HCEC 1CT (cell line): ENCODE results near the gene COQ4.

Source experiments
- DNase-seq: peaks from one replicate; pipeline ENCODE4 v3.0.0-alpha.2; 2017

Gene COQ4

DNA sequence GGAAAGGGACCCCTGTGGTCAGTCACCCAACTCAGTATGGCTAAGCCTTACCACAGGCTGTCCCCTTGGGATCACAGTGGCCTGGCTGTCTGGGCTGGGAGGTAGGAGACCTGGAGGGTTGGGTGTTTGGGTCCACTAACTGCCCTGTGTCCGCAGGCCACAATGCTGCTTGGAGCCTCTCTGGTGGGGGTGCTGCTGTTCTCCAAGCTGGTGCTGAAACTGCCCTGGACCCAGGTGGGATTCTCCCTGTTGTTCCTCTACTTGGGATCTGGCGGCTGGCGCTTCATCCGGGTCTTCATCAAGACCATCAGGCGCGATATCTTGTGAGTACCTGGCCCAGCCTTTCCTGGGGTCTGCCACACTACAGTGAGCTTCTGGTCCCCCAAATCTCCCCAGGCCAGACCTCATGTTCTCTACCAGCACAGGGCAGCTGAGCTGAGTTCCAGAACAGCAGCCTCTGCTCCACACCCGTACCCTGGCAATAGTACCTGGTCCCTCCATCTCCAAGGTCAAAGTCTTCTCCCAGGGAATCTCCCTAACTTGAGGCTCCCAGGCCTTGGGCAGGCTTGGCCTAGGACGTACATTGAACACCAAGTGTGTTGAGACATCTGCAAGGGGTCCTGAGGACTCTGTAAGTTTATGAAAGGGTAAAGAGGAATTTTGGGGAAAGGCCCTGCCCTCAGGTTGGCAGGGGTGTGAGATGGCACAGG, 20.5 kb downstream of the COQ4 start:
- DNase-seq: no peak

- DNase-seq: no peak
These were observed 21.2 kb downstream of the COQ4 start for GRCh38 chr9:128343855-128344254.

DNA sequence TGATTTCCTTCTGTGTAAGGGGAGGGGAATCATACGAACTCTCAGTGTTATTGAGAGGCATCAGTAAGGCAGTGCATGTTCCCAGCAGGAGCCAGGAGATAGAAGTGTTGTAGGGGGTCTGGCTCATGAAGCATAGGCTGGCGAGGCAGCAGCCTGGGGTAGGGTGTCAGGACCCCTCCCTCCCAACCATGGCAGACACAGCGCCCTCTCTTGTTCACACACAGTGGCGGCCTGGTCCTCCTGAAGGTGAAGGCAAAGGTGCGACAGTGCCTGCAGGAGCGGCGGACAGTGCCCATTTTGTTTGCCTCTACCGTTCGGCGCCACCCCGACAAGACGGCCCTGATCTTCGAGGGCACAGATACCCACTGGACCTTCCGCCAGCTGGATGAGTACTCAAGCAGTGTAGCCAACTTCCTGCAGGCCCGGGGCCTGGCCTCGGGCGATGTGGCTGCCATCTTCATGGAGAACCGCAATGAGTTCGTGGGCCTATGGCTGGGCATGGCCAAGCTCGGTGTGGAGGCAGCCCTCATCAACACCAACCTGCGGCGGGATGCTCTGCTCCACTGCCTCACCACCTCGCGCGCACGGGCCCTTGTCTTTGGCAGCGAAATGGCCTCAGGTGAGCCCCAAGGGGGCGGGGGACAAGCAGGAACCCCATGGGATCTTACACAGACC, 22.4 kb downstream of the COQ4 start:
- no peak for DNase-seq

DNA sequence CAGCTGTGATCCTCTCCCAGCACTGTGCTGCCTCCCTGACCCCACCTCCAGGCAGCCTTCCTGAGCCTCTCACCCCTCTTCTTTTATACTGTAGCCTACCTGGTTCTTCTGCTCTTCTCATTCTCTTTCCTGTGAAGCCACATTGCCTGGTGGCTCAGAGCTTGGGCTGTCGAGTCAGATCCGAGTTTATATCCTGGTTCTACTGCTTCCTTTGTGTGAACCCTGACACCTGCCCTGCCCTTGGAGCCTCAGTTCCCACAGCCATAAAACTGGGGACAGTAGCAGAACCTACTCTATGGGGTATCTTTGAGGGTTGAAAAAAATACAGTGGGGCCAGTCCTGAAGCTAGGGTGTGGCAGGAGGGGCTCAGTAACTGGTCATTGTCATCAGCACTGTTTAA, 26.5 kb downstream of the COQ4 start:
- DNase-seq: no peak

DNA sequence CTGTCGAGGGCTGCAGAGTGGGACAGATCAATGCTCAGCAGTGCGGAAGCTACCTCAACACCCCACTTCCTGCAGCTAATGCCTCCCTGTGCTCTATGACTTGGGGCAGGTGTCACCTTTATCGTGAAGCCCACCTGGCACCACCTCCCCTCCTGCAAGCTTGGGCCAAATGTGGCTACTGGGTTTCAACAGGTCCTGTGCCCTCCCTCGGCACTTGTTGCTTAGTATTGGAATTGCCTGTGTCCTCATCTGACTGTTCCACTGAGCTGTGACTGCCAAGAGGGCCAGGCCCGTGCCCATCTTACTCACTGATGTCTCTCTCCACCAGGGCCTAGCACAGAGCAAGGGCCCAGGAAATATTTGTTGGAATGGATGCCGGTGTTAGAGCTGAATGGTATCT, 27.1 kb downstream of the COQ4 start:
- no peak for DNase-seq

DNA sequence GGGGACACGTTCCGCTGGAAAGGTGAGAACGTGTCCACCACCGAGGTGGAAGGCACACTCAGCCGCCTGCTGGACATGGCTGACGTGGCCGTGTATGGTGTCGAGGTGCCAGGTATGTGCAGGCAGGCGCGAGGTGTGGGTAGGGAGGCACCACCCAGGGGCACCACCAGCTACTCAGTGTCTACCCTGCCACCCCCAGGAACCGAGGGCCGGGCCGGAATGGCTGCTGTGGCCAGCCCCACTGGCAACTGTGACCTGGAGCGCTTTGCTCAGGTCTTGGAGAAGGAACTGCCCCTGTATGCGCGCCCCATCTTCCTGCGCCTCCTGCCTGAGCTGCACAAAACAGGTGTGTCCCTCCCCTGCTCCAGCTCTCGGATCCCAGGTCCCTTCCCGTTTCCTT, 32.8 kb downstream of the COQ4 start:
- no peak for DNase-seq

DNA sequence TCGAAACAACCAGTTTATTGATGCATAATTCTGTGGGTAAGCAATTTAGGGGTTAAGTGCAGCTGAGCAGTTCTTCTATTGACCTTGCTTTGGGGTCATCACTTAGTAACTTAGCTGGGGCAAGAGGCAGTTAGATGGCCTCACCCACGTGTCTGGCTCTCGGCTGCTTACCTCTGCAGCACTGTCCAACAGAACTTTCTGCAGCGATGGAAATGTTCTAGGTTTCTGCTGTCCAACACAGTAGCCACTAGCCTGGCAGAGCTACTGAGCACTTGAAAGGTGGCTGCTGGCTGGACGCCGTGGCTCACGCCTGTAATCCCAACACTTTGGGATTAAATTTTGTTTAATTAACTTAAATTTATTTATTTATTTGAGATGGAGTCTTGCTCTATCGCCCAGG, 35.5 kb downstream of the COQ4 start:
- DNase-seq: no peak

GRCh38 chr9:128358861-128359260, 36.2 kb downstream of the COQ4 start:
- DNase-seq: no peak

DNA sequence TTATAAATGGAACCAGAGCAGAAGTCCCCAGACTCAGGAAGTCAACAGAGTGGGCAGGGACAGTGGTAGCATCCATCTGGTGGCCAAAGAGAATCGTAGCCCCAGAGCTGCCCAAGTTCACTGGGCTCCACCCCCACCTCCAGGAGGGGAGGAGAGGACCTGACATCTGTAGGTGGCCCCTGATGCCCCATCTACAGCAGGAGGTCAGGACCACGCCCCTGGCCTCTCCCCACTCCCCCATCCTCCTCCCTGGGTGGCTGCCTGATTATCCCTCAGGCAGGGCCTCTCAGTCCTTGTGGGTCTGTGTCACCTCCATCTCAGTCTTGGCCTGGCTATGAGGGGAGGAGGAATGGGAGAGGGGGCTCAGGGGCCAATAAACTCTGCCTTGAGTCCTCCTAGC, 38.2 kb downstream of the COQ4 start:
- DNase-seq: no peak

DNA sequence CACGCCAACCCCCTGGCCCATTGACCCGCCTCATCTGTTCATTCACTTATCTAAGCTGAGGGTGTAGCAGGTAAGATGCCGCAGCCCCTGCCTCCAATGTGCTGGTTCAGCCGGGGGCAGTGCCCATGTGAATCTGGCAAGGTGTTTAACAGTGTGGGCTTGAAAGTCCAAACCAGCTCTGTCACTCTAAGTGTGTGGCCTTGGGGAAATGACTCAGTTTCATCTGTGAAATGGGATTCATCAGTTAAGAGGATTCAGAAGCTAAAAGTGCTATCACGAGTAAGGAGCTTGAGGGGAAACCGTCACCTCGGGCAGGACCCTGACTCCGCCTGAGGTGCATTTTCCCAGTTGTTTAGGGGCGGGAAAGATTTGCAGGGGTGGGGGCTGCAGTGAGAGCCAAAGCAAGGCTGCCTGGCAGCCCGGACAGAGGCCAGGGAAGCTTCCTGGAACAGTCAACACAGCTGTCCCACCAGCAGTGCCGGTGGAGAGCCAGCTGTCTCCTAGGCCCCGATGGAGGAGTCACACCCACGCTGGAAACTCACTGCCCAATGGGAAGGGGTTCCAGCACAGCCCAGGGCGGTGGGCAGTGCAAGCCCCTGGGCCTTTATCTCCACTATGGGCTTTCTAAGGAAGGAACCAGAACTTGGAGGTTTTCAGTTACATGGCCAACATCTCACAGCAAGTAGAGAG, 38.8 kb downstream of the COQ4 start:
- no peak for DNase-seq

- DNase-seq: peak; percentile 76
These were observed 39.5 kb downstream of the COQ4 start for GRCh38 chr9:128361986-128362646.

DNA sequence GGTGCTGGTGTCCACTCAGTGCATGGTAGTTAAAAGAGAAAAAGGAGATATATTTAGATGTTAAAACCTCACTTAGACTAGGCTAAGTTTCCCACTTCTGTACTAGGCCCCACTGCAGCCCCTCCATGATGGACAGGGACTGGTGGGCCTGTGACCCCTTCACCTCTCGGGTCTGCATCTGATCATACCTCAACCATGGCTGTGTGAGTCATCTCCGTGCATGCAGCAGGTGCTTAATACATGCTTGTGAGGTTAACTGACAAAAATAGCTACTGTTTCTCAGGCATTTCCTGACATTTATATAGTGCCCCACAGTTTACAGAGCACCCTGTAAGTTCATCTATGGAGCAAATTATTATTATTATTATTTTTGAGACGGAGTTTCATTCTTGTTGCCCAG, 40.1 kb downstream of the COQ4 start:
- DNase-seq: no peak

GRCh38 chr9:128365525-128365924, 42.9 kb downstream of the COQ4 start:
- DNase-seq: no peak

DNA sequence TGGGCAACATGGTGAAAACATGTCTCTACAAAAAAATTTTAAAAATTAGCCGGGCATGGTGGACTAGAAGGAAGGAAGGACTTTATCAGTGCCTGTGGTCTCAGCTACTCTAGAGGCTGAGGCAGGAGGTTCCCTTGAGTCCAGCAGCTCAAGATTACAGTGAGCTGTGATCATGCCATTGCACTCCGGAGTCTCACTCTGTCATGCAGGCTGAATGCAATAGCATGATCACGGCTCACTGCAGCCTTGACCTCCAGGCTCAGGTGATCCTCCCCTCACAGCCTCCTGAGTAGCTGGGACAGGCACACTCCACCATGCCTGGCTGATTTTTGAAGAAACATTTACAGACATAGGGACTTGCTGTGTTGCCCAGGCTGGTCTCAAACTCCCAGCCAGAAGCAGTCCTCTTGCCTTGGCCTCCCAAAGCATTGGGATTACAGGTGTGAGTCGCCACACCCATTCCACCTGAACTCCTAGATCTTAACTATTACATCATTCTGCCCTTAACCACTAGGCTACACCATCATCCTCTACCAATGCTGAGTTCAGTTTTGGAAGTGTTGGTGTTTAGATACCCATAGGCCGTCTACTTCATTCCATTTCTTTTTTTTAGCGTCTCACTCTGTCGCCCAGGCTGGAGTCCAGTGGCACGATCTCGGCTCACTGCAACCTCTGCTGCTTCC, 46.5 kb downstream of the COQ4 start:
- DNase-seq: no peak

GRCh38 chr9:128370367-128370751, 47.7 kb downstream of the COQ4 start:
- DNase-seq: no peak

DNA sequence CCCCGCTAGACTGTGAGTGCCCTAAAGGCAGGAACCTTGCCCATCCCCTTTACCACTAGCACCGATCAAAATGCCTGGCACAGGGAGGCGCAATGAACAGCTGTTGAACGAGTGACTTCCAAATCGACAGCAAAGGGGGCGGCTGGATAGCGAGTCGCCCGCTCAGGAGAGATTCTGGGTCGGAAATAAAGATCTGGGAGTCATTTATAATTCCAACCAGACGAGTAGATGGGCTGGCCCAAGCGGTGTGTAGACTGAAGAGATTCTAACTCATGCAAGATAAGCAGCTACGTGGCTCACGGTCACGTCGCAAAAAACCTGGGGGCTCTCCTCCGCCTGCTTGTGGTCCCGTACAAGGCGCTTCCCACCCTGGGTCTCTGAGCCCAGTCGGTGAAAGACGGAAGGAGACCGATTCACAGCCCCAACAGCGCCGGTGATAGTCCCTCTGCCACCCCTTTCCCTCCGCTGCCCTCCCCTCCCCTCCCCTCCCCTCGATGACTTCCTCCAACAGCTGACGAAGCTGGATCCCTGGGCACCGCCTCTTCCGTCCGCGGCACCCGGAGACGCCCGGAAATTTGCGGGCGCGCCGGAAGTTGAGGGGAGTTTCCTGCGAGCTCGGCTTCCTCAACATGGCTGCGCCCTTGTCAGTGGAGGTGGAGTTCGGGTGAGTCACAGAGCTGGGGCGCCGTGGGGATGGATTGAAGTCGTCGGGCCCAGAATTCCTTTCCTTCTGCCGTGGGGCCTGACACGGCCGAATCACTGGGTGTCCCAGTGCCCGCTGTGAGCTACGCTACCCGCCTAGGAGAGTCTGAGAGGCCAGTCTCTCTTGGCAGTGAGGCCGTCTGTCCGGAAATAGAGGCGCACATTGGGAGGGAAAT, 48.4 kb downstream of the COQ4 start, which contains the start of gene URM1:
URM1 (plus strand) TSS at position 623 of the 878 bp plus-strand sequence; CDS start at position 630, 7 bp downstream.
- DNase-seq: peak; percentile 97

- no peak for DNase-seq
These were observed 49.0 kb downstream of the COQ4 start for GRCh38 chr9:128371630-128372117.

- DNase-seq: no peak
These were observed 49.6 kb downstream of the COQ4 start for GRCh38 chr9:128372188-128372641.

GRCh38 chr9:128372784-128373183, 50.1 kb downstream of the COQ4 start:
- DNase-seq: peak; percentile 36

- no peak for DNase-seq
These were observed 51.6 kb downstream of the COQ4 start for GRCh38 chr9:128374221-128374675.

DNA sequence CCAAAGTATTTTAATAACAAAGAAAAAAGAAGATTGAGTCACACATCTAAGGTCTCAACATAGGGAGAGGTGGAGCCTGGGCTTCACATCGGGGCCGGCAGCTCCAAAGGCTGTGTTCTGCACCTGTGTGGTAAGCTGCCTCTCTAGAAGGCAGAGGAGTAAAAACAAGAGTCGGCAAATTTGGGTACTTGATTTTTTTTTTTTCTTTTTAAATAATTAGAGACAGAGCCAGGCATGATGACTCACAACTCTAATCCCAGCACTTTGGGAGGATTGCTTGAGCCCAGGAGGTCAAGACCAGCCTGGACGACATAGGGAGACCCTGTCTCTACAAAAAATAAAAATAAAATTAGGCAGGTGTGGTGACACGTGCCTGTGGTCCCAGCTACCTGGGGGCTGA, 53.2 kb downstream of the COQ4 start:
- DNase-seq: no peak
